Hepatocyte (in vitro differentiated cells): Measurements from ENCODE around the gene PTBP3. TPM values are rescaled to one million over a fixed set of nuclear protein-coding genes. Genes with fewer than 3 reads are reported as not detected.
"Not testable (repeated sequence)": the region's sequence is repeated elsewhere in the genome, so short reads cannot be mapped to it uniquely, and the experiment has no call there.

ENCODE experiments used
- DNase-seq: peaks from one replicate; pipeline ENCODE4 v3.0.0-alpha.2; 2016; ENCODE audit warnings: low spot score
- H2AFZ ChIP-seq: fragments of 200-600 bp; sonication (generic); 2 replicates; pipeline ENCODE4 v1.6.0; 2016; ENCODE audit warnings: antibody characterized with exemption, mild to moderate bottlenecking
- H3K27ac ChIP-seq: fragments of 200-600 bp; sonication (generic); 2 replicates; pipeline ENCODE4 v1.5.1; 2016; ENCODE audit warnings: mild to moderate bottlenecking
- H3K27me3 ChIP-seq: fragments of 200-600 bp; sonication (generic); 2 replicates; pipeline ENCODE4 v1.6.1; 2016
- H3K36me3 ChIP-seq: fragments of 200-600 bp; sonication (generic); replicated peaks from 2 replicates; pipeline ENCODE4 v1.5.1; 2016; ENCODE audit warnings: low read depth; ENCODE audit not compliant: insufficient read depth
- H3K4me1 ChIP-seq: fragments of 200-600 bp; sonication (generic); 2 replicates; pipeline ENCODE4 v1.5.1; 2016; ENCODE audit warnings: mild to moderate bottlenecking, moderate library complexity; ENCODE audit not compliant: insufficient read depth
- H3K4me2 ChIP-seq: fragments of 200-600 bp; sonication (generic); 2 replicates; pipeline ENCODE4 v1.6.0; 2016
- H3K4me3 ChIP-seq: fragments of 200-600 bp; sonication (generic); 2 replicates; pipeline ENCODE4 v1.5.1; 2016; ENCODE audit warnings: mild to moderate bottlenecking
- H3K79me2 ChIP-seq: fragments of 200-600 bp; sonication (generic); 2 replicates; pipeline ENCODE4 v1.6.0; 2017; ENCODE audit warnings: mild to moderate bottlenecking
- H3K9me2 ChIP-seq: fragments of 200-600 bp; sonication (generic); replicated peaks from 2 replicates; pipeline ENCODE4 v1.6.0; 2017; ENCODE audit warnings: mild to moderate bottlenecking; ENCODE audit not compliant: insufficient read depth
- H3K9me3 ChIP-seq: fragments of 200-600 bp; sonication (generic); 2 replicates; pipeline ENCODE4 v1.5.1; 2016; ENCODE audit warnings: low read depth, mild to moderate bottlenecking
- H4K20me1 ChIP-seq: fragments of 200-600 bp; sonication (generic); 2 replicates; pipeline ENCODE4 v1.6.0; 2016; ENCODE audit warnings: mild to moderate bottlenecking; ENCODE audit not compliant: insufficient read depth, poor library complexity, severe bottlenecking
- CTCF ChIP-seq: fragments of 200-600 bp; sonication (generic); IDR thresholded peaks from 2 replicates; pipeline ENCODE4 v1.5.1; 2016; ENCODE audit warnings: antibody characterized with exemption, mild to moderate bottlenecking; ENCODE audit not compliant: poor library complexity
- EZH2 ChIP-seq: fragments of 200-600 bp; sonication (generic); IDR thresholded peaks from 2 replicates; pipeline ENCODE4 v1.6.1; 2016; ENCODE audit warnings: antibody characterized with exemption, mild to moderate bottlenecking, borderline replicate concordance
- EZH2phosphoT487 ChIP-seq: fragments of 200-600 bp; sonication (generic); IDR thresholded peaks from one replicate; pipeline ENCODE4 v1.6.1; 2018; ENCODE audit warnings: antibody characterized with exemption, mild to moderate bottlenecking, low read depth, moderate library complexity; ENCODE audit not compliant: unreplicated experiment, severe bottlenecking
- WGBS: methylation state at CpG from one replicate; pipeline ENCODE4 v1.1.6; 2016; ENCODE audit warnings: low lambda C conversion rate; ENCODE audit errors: missing lambda C conversion rate; 5-methylcytosine and 5-hydroxymethylcytosine counted together
- polyA plus RNA-seq: library from polyadenylated mRNA; unstranded; fragments of >200 nt; fragmentation: Nextera tagmentation; extraction: Ambion mirVana; gene quantifications from 2 replicates; pipeline ENCODE4 v1.2.1, GENCODE V29; 2016
- total RNA-seq: library from RNA; depleted of rRNA; stranded (reverse); fragments of >200 nt; gene quantifications from 2 replicates; pipeline ENCODE4 v1.2.3, GENCODE V29; 2014

PTBP3 gene
- total and polyA plus RNA-seq, 2 experiments from 2014 or later: 13.7 to 57.7 TPM

- Histone ChIP-seq H3K79me2 (peaks cover 61% of the 10 kb centered on the region), H3K27me3 (no peaks in the 10 kb centered on the region), H3K4me3 (no peak overlapping the region), H3K27ac (no peak overlapping the region), H3K4me1 (no peaks in the 10 kb centered on the region), H3K4me2 (no peak overlapping the region), H3K9me2 (no peaks in the 10 kb centered on the region), H4K20me1 (no peaks in the 10 kb centered on the region), H3K36me3 (no peaks in the 10 kb centered on the region), H3K9me3 (peaks cover 4% of the 10 kb centered on the region), H2AFZ (no peak overlapping the region)
- no peak for DNase-seq
- WGBS: 73% methylated on average over 2 of the region's 2 CpGs
- TF ChIP-seq EZH2: no peak
- TF ChIP-seq EZH2phosphoT487: no peak
- TF ChIP-seq CTCF: no peak
These were observed 46.5 kb downstream of the PTBP3 start for GRCh38 chr9:112286926-112287325.

GRCh38 chr9:112285056-112285455 lies 48.4 kb downstream of the PTBP3 start:
- H3K9me2 ChIP-seq: no peaks in the 10 kb centered on the region

GRCh38 chr9:112283582-112284253 lies 49.7 kb downstream of the PTBP3 start:
- no peak overlapping the region for H3K4me2 ChIP-seq
- TF ChIP-seq EZH2 (no peak), EZH2phosphoT487 (no peak), CTCF (no peak)
- no peaks in the 10 kb centered on the region for H3K36me3 ChIP-seq
- no peak overlapping the region for H2AFZ ChIP-seq
- H3K4me3 ChIP-seq: no peak overlapping the region
- peaks cover 57% of the 10 kb centered on the region for H3K79me2 ChIP-seq
- DNase-seq: no peak
- no peaks in the 10 kb centered on the region for H3K27me3 ChIP-seq
- no peaks in the 10 kb centered on the region for H3K4me1 ChIP-seq
- no peaks in the 10 kb centered on the region for H3K9me2 ChIP-seq
- peaks cover 4% of the 10 kb centered on the region for H3K9me3 ChIP-seq
- 97% methylated on average over 6 of the region's 6 CpGs for WGBS
- H3K27ac ChIP-seq: no peak overlapping the region
- no peaks in the 10 kb centered on the region for H4K20me1 ChIP-seq

More at GRCh38 chr9:112285056-112285455, 48.4 kb downstream of the PTBP3 start:
- peaks cover 60% of the 10 kb centered on the region for H3K79me2 ChIP-seq
- H4K20me1 ChIP-seq: no peaks in the 10 kb centered on the region
- H3K27ac ChIP-seq: no peak overlapping the region
- TF ChIP-seq EZH2phosphoT487: no peak
- TF ChIP-seq CTCF: no peak
- TF ChIP-seq EZH2: no peak
- no peak overlapping the region for H3K4me3 ChIP-seq
- peaks cover 4% of the 10 kb centered on the region for H3K9me3 ChIP-seq
- DNase-seq: no peak
- H2AFZ ChIP-seq: no peak overlapping the region
- no peaks in the 10 kb centered on the region for H3K4me1 ChIP-seq
- 100% methylated on average over 2 of the region's 2 CpGs for WGBS
- H3K4me2 ChIP-seq: no peak overlapping the region
- H3K36me3 ChIP-seq: no peaks in the 10 kb centered on the region
- H3K27me3 ChIP-seq: no peaks in the 10 kb centered on the region

GRCh38 chr9:112282841-112283240 lies 50.6 kb downstream of the PTBP3 start:
- not testable (repeated sequence) for H3K4me3 ChIP-seq, H3K27me3 ChIP-seq, H3K9me2 ChIP-seq, H3K27ac ChIP-seq, H3K4me1 ChIP-seq, H3K4me2 ChIP-seq, H2AFZ ChIP-seq, H3K9me3 ChIP-seq, DNase-seq, H4K20me1 ChIP-seq, H3K36me3 ChIP-seq
- peaks cover 60% of the 10 kb centered on the region for H3K79me2 ChIP-seq
- 92% methylated on average over 3 of the region's 3 CpGs for WGBS
